Ramos (cell line): ENCODE data around the gene SLC9A2.

Experiments used
- in situ Hi-C: fragments of 300-500 bp; cut with MboI; formaldehyde crosslinking; loops from one replicate; pipeline ENCODE4 v1.14.3; 2022; ENCODE audit warnings: low sequenced_read_pairs; ENCODE audit not compliant: unreplicated experiment

SLC9A2 gene, protein sequence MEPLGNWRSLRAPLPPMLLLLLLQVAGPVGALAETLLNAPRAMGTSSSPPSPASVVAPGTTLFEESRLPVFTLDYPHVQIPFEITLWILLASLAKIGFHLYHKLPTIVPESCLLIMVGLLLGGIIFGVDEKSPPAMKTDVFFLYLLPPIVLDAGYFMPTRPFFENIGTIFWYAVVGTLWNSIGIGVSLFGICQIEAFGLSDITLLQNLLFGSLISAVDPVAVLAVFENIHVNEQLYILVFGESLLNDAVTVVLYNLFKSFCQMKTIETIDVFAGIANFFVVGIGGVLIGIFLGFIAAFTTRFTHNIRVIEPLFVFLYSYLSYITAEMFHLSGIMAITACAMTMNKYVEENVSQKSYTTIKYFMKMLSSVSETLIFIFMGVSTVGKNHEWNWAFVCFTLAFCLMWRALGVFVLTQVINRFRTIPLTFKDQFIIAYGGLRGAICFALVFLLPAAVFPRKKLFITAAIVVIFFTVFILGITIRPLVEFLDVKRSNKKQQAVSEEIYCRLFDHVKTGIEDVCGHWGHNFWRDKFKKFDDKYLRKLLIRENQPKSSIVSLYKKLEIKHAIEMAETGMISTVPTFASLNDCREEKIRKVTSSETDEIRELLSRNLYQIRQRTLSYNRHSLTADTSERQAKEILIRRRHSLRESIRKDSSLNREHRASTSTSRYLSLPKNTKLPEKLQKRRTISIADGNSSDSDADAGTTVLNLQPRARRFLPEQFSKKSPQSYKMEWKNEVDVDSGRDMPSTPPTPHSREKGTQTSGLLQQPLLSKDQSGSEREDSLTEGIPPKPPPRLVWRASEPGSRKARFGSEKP

GRCh38 chr2:102619414-102620319 is at the start of gene SLC9A2:
Gene SLC9A2, plus strand, starts transcription at chr2:102619553. Its CDS starts 296 bp downstream, at chr2:102619849.
- in situ Hi-C loops, result no loop called here

DNA sequence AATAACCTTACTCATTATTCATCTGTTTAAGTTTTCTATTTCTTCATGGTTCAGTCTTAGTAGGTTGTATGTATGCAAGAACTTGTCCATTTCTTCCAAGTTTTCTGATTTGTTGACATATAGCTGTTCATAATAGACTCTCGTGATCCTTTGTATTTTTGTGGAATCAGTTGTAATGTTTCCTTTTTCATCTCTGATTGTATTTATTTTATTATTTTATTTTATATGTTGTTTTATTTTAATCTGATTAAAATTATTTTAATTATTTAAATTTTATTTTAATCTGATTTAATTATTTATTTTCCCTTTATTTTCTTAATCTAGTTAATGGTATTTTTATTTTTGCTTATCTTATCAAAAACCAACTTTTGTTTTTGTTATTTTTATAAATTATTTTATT is 43.5 kb upstream of the SLC9A2 start:
- in situ Hi-C loops, result no loop called here

- in situ Hi-C loops, result no loop called here
Observed at GRCh38 chr2:102578376-102578775, 41.0 kb upstream of the SLC9A2 start.

DNA sequence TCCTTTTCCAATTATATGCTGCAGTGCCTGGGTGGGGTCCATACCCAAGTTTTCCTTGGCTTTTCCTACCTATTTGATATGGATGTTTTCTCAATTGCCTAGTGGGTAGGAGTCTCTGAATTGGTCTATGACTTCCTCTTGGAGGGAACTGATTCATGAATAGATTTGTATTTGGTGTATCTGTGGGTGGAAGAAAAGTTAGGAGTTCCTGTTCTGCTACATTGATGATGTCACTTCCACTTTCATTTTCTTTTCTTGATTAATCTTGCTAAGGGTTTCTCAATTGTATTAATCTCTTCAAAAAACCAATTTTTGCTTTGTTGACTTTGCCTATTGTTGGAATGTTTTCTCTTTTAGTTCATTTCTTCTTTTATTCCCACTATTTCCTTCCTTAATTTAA is 37.4 kb upstream of the SLC9A2 start:
- in situ Hi-C loops, result no loop called here

DNA sequence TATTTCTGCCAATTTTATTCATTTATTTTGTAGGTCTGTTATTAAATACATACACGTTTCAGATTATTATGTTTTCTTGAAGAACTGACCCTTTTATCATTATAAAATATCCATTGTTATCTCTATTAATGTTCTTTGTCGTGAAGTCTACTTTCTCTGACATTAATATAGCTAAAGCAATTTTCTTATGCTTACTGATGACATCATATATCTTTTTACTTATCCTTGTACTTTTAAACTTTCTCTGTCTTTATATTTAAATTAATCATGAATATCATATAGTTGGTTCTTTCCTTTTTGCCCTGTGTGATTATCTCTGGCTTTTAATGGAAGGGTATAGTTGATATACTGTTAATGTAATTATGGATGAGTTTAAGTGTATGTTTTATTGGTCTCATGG is 36.5 kb upstream of the SLC9A2 start:
- in situ Hi-C loops, result no loop called here

- in situ Hi-C loops, result no loop called here
Observed at GRCh38 chr2:102585847-102586404, 33.4 kb upstream of the SLC9A2 start.

DNA sequence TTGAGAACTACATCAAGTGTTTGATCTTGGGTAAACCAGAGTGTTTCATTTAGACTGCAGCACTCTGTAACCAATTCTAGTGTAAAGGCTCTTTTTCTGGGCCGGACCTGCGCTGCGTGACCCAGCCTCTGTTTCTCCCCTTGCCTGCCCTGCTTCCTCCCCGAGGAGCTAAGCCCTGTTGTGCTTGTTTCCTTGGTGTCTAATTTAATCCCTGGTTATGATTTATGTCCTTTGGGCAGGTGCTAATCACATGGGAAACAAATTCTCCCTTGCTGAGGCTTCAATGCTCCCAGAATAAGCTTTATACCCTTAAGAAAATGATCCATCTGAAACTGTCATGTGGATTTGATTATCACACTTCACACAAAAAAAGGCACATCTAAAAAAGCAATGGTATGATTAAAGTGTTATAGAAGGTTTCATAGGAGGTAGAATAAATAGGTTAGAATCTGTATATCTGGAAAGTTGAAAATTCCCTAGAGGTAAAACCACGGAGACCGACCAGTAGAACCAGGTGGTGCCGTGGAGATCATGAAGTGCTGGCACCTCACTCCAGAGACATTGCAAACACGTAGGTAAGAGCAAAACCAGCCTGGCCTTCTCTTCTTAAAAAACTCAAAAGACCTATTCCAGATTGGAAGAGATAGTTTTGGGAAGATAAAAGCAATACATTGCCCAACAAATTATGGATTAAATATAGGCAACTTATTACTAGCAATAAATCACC is 31.0 kb upstream of the SLC9A2 start:
- in situ Hi-C loops, result no loop called here

- in situ Hi-C loops, result no loop called here
Observed at GRCh38 chr2:102589444-102589843, 29.9 kb upstream of the SLC9A2 start.

DNA sequence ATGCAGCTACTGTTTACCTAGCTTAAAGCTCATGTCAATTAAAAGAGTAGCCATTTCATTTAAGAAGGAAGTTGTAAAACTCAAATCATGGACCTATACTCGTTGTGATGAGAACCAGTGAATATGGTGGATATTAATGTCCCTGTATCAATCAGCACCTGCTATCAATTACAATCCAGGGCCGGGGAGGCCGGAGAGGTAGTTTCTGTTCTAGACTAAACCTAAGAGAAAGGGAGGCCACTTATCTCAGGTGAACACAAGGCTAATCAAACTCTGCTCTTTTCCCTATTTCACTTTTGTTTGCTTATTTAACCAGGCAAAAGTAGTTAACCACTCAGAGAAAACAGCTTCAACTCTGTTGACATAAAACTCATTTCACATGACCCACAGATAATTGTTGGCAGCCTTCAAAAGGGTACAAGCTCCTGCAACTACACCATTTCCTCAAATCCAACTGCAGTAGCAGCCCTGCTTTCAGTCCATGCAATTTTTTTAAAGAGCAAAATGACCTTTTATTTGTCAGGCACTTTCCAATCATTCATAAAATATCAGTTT is 27.8 kb upstream of the SLC9A2 start:
- in situ Hi-C loops, result no loop called here

DNA sequence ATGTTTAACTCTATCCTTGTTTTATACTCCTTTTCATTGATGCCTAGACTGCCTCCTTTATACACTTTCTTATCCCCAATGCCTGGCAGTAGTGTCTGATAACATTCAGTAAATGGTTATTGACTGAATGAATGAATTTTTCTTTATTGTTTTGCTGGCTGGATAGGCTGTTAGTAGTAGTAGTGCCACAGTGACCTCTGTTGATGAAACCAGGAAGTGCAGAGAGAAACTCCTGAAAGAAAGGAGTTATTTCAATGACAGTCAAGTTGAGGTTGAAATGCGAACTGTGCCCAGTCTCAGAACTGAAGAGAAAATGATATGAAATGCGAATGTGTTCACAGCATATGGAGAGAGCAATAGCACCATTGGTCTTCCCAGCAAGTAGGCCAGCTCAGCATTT is 26.8 kb upstream of the SLC9A2 start:
- in situ Hi-C loops, result no loop called here

DNA sequence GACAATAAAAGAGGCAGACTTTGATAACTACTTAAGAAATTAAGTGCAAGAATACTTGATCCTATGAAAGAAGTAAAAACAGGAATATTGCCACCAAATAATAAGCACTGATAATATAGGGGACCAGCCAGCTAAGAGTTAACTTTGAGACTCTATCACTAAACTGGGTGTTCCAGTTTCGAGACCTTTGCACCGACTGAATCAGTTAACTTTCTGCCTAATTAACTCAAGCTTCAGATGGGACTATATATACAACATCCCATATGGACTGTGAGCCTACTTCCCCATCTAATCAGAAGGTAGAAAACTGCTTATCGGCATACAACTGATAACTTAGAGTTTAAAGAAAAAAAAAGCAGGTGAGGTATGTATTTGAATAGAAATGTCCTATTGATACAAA is 25.8 kb upstream of the SLC9A2 start:
- in situ Hi-C loops, result no loop called here

DNA sequence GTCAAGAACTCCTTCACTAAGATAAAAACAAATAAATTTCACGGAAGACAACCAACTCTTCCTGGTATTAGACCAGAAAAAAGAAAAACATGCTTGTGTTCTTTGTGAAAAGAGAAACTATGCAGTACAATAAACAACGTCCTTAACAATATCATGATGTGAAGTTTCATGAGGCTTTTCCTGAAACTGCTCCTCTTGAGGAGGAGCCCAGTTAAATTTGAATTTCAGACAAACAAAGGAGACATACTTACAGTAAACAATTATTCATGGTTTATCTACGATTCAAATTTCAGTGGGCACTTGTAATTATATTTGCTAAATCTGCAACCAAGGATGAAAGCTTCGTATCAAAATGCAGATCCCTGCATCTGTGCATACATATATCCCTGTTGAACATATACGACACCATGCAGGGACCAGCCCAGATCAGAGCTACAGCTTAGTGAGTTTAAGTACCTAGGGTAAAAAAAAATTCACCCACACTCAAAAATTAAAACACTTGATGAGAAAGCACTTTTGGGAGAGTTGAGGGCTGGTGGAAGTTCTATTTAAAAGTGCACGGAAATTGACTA is 24.8 kb upstream of the SLC9A2 start:
- in situ Hi-C loops, result no loop called here

GRCh38 chr2:102597788-102598187 is 21.6 kb upstream of the SLC9A2 start:
- in situ Hi-C loops, result no loop called here

DNA sequence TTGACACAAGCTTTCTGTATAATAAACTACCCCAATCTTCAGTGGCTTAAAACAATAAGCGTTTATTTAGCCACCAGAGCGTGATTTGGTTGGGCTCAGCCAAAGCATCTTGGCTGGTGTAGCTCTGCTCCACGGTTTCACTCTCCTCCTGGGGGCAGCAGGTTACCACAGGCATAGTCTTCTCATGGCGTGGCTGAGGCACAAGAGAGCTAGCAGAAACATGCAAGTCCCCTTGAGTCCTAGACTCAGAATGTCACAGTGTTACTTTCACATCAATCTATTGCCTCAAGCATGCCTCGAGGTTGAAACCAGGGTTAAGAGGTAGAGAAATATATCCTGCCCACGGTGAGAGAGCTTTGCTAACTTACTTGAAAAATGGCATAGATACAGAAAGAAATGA is 19.9 kb upstream of the SLC9A2 start:
- in situ Hi-C loops, result no loop called here

- in situ Hi-C loops, result no loop called here
Observed at GRCh38 chr2:102601730-102602129, 17.6 kb upstream of the SLC9A2 start.

- in situ Hi-C loops, result no loop called here
Observed at GRCh38 chr2:102603904-102604303, 15.4 kb upstream of the SLC9A2 start.

DNA sequence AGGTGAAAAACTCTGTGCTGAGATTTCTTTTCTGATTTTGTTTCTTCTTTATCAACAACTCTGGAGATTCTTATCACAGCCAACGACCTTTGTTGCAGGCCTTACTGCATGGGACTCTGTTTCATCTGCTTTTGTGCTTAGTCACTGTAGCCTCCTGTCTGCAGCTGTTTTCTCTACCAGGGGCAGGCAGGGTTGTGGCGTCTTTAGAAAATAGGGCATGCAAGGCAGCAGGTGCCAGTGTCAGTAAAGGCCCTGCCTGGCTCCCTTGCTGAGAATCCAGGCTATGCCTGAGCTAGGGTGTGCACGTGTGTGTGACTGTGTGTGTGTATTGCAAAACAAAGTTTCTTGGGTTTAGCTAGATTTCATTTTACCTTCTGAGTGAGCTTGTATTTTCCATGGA is 14.6 kb upstream of the SLC9A2 start:
- in situ Hi-C loops, result no loop called here

DNA sequence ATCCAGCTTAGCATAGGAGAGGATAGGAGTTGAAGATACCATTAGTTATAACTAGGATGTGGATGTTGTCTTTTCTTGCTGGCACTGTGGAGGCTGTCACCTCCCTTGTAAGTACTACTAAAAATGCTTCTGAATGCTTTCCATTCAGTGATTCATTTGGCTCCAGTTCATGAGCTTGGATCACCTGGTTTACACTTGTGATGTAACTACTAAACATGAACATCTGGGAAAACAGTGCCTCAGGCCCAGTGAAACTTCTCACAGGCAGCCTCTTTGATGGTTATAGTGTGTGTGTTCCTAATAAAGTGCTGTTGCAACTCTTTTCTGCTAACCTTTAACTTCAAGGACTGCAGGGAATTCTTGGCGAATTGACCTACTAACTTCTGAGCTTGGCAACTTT is 13.0 kb upstream of the SLC9A2 start:
- in situ Hi-C loops, result no loop called here
